Measurements from ENCODE around the gene GAB1.

The GAB1 gene

DNA sequence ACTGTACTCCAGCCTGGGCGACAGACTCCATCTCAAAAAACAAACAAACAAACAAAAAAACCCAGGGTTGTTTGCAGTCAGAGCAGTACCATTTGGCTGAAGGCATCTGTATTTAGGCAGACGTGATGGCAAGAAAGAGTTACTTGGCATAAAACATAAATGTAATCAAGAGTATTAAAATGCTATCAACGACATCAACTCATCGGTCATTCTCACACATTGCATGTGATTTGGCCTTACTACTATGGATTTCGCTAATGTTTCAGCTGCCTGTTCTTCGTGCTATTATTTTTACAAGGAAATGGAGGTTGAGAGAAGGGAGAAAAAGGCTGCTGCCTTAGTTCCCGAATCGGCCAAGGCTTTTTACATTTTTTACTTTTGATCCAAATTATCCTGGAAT is 161.3 kb downstream of the GAB1 start:
- DNase-seq, result no peak

DNA sequence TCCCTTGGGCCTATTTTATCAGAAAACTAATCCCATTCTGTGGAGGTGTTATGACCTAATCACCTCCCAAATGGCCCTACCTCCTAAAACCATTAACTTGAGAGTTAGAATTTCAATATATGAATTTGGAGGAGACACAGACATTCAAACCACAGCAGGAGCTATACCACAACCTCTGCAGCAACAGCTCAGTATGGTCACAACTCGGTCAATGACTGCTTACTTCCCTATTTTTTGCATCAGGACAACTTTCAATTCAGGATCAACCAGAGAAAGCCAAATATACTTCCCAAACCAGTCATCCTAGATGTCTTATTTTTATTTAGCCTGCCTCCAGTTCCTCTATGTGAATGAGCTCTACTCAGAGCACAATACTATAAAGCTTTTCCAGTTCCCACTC is 165.6 kb downstream of the GAB1 start:
- DNase-seq, result no peak

DNA sequence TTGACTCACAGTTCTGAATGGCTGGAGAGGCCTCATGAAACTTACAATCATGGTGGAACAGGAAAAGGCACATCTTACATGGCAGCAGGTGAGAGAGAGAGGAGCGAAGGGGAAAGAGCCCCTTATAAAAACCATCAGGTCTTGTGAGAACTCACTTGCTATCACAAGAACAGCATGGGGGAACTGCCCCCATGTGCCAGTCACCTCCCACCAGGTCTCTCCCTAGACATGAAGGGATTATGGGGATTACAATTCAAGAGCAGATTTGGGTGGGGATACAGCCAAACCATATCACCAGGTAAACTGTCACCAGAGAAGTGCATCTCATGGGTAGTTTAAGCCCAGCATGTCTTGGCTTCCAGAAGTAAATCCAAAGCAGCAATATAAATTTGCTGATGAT is 169.4 kb downstream of the GAB1 start:
- DNase-seq, result no peak

DNA sequence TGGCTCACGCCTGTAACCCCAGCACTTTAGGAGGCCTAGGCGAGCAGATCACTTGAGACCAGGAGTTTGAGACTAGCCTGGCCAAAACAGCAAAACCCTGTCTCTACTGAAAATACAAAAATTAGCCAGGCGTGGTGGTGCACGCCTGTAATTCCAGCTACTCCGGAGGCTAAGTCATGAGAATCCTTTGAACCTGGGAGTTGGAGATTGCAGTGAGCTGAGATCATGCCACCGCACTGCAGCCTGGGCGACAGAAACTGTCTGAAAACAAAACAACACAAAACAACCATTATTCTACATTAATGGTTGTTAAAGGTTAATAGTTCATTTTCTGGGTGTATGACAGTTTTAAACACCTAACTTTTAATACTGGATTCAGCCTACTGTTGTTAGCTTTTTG is 175.2 kb downstream of the GAB1 start:
- no peak for DNase-seq

DNA sequence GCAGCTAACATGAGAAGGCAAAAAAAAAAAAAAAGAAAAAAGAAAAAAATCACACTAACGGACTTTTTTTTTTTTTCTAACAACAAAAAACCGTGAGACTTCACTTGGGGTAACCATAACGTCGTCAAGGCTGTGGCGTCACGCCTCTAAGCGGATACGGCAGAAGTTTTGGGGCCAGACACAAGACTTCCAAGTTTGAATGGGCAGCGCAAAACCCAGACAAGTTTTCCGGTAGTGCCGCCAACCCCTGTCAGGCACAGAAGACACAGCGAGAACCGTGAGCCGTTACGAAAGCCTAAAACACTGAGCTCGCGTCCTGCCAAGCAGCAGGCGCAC is 176.3 kb downstream of the GAB1 start:
- no peak for DNase-seq

DNA sequence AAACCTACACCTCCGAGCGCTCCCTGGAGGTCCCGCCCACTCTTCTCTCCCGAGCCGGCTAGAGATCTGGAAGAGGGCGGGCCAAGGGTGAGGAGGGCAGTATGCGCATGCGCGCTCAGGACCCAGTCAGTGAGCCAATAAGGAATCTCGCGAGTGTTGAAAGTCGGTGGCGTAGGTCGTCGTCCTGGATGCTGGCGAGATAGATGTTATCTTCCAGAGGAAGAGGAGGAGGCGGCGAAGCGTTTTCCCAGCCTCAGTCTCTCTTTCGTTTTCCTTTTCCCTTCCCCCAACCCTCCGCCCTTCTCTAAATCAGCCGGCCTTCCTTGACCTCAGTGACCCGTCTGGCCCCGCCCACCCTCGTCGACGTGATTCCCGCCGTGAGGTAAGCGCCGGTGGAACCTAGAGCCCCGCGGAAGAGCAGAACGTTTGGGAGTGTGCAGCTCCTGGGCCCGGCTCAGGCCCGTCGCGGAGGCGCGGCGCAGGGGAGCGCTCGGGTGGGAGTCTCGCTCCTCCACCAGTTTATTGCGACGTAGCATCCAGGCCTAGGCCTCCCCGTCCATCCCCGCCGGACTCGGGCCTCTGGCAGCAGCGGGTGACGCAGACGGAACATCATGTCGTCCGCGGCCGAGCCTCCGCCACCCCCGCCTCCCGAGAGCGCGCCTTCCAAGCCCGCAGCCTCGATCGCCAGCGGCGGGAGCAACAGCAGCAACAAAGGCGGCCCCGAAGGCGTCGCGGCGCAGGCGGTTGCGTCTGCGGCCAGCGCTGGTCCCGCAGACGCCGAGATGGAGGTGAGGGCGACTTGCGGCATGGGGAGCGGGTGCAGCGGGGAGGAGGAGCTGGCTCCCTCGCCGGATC is 176.9 kb downstream of the GAB1 start, which contains the start of gene SMARCA5:
Gene SMARCA5 (plus strand): TSS at position 389 of the 855 bp plus-strand sequence. CDS start 223 bp downstream, at position 612.
- peak; percentile 98 for DNase-seq

DNA sequence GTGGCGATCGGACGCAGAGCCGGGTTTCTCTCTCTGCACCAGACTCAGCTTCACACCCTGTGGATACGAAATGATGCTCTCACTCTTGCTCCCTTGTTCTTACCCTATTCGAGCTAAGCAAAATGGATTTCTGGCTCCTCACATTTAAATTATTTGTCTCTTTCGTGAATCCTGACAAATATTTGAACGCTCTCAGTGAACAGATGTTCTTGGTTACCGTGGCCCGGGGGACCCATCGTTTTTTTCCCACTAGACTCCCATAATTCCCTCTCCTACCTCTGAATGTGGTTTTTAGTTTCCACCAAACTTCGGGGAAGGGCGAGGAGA is 177.5 kb downstream of the GAB1 start:
- DNase-seq, result no peak

DNA sequence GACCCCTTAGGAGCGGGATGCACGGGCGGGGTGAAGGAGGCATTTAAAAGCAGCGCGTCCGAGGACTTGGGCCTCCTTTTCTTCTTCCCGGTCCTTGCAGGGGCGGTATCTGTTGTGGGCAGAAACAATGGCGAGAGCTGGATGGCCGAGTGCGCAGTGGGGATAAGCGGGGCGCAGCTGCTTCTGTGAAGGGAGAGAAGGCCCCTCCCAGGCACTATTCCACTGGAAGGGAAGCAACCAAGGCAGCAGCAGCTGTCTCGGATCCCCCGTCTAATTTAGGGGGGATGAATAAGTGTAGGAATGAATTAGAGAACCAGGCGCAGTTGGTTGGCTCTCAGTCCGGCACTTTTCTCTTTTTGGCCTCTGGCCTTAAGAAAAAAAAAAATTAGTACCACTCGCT is 177.8 kb downstream of the GAB1 start:
- DNase-seq, result peak; percentile 44

DNA sequence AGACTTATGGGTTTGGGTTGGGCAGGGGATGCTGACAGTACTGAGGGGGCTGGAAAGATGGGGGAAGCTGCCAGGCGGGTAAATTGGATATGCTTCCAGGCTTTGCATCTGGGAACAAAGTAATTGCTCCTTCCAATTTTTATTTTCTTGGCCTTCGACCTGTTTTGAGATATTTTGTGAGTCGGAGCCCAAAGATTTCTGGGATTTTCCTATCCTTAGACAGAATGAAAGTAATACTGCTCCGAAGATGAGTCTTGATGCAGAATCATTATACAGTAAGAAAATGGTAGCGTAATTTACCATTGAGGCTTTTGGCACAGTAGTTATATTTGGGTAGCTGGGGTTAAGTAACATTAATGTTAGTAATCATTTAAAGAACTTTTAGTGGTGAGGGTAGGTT is 178.2 kb downstream of the GAB1 start:
- DNase-seq, result no peak

DNA sequence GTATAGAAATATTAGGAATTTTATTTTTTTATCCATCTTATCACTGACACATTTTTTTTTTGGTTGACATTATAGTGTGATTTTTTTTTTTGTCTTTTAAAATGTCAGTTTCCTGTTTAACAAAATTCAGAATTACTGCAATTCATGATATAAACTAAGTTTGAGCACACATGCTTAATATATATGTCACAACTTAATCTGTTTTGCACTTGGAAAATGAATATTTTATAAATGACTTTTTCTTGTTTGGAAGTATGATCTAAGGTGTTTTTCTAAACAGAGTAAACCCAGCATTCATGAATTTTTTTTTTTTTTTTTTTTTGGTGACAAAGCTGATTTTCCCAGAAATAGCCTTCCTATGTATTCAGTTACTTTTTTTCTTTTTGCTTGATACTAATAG is 179.2 kb downstream of the GAB1 start:
- no peak for DNase-seq

DNA sequence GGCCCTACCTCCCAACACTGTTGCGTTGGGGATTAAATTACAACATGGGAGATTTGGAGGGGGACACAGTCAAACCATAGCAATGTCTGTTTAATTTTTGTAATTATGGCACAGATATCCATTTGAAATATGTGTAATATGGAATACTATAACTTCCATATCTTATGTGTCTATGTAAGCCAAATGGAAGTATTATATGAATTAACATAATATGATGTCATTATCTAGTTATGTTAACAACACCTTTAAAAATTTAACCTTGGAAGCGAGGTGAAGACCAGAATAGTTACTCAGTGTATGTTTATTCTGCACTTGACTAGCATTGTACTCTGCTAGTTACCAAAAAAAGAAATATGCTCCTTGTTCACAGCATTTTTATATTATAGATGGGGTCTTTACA is 181.1 kb downstream of the GAB1 start:
- DNase-seq, result no peak
